Activated T-cell treated with anti-CD3 and anti-CD28 coated beads for 1 hour (primary cell): Measurements from ENCODE around the gene TAT.
"Not testable (repeated sequence)": the region's sequence is repeated elsewhere in the genome, so short reads cannot be mapped to it uniquely, and the experiment has no call there.

Source experiments
- DNase-seq: peaks from one replicate; pipeline ENCODE4 v3.0.0-alpha.2; 2020; ENCODE audit warnings: low read depth

Gene TAT

GRCh38 chr16:71584543-71585317 lies 7.8 kb upstream of the TAT start:
- DNase-seq, result no peak

GRCh38 chr16:71582553-71582848 lies 5.6 kb upstream of the TAT start:
- not testable (repeated sequence) for DNase-seq

GRCh38 chr16:71574702-71575101 lies 2.2 kb downstream of the TAT start:
- no peak for DNase-seq

DNA sequence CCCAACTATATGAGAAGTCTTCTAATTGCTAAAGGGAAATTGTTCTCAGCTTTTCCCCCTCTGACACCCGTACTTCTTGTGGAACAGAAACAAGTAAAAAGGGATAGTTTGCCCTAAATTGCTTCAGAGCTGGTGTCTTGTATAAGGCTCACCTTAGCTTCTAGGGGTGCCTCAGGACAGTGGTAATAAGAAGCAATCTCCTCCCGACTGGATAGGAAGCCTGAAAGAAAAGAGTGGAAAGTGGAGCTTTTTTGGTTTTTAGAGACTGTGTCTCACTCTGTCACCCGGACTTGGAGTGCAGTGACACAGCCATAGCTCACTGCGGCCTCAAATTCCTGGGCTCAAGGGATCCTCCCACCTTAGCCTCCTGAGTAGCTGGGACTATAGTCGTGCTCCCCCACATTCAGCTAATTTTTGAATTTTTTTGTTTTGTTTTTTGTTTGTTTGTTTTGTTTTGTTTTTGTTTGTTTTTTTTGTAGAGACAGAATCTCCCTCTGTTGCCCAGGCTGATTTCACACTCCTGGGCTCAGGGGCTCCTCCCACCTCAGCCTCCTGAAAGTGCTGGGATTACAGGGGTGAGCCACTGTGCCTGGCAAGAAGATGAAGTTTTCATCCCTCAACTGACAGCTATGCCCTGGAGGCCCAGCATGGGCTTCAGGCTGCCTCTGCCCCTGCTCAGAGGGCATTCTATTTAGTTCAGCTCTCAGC lies 3.4 kb downstream of the TAT start:
- DNase-seq, result no peak

DNA sequence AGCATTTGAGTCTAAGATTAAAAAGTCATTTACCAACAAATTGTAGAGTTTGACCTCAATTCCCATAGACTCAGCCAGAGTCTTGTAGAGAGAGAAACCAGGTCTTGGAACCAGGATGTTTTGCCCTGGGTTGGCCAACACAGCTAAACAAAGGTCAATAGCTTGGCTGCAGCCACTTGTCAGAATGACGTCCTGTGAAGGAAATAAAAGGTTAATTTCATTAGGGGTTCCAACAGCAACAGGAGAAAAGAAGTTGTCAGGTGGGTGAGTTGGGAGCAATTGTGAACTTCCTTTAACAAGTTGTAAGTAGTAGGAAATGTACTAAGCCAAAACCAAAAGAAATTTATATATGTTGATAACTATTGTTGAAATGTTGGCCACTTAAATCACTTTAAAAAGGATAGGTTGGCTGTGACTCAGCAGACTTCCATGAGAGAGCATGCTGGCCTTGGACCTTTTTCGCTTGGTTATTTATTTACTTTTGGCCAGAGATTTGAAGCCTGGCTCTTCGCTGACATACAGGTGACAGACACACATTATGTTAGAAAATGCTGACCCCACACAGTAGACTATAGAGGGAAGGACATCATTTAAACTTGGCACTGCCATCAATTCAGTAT lies 4.3 kb downstream of the TAT start:
- DNase-seq, result no peak

- no peak for DNase-seq
These were observed 6.7 kb downstream of the TAT start for GRCh38 chr16:71570144-71570543.

DNA sequence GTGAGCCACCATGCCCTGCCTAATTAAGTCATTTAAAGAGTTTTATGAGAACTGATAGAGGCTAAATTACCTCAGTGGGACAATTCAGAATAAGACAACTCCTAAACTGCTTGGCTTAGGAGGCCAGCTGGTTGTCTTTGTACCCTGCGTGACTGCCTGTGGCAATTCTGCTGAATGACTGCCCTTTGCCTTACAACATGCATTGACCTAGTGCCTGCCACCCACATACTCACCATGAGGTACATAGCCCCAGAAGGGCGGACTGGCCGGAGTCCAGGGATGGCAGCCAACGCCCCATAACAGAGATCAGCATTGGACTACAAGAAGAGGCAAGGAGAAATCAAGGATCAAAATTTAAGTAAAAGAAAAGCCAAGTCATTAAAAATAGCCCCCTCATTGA lies 7.3 kb downstream of the TAT start:
- DNase-seq, result no peak

GRCh38 chr16:71568551-71568950 lies 8.3 kb downstream of the TAT start:
- DNase-seq, result no peak

GRCh38 chr16:71567931-71568330 lies 9.0 kb downstream of the TAT start:
- DNase-seq, result no peak

DNA sequence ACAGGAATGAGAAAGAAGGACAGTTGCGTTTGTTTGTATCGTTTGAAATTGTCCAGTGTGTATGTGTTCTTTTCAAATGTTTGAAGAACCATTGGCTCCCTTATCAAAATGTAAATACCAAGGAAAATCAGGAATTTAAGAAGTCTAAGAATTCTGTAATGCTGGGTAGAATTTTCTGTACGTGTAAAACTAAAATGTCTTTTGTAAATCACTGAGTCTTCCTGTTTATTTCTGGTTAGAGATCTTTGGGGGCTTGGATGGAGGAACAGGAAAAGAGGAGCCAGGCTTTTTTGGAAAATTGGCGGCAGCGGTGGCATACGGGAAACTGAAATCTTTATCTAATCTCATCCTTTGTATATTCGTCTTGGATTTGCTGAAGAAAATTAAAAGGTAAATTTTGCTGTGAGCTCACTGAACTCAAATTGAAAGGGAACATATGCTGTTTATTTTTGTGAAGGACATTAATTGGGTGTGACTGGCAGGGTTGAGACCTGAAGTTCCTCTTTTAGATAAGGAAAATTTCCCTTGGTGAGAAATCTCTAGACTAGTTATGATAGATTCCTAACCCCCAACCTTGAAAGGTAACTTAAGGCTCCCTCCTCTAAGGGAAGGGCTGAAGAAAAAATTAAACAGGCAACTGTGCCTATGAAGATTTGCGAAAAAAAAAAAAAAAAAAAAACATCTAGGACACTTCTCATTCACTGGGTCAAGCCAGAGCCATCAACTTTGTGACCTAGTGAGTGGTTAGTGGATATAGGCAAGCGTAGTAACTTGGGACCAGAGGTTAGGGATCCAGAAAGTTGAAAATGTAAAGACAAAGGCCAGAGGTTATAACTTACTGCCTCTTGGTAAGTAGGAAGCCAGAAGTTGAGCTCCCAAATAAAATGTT lies 10.8 kb downstream of the TAT start:
- DNase-seq, result no peak

GRCh38 chr16:71564335-71564967 lies 12.4 kb downstream of the TAT start:
- DNase-seq, result peak; percentile 99

- no peak for DNase-seq
These were observed 14.3 kb downstream of the TAT start for GRCh38 chr16:71562552-71562951.

GRCh38 chr16:71561886-71562285 lies 15.0 kb downstream of the TAT start:
- DNase-seq, result not testable (repeated sequence)

GRCh38 chr16:71559855-71560254 lies 17.0 kb downstream of the TAT start:
- DNase-seq, result no peak

DNA sequence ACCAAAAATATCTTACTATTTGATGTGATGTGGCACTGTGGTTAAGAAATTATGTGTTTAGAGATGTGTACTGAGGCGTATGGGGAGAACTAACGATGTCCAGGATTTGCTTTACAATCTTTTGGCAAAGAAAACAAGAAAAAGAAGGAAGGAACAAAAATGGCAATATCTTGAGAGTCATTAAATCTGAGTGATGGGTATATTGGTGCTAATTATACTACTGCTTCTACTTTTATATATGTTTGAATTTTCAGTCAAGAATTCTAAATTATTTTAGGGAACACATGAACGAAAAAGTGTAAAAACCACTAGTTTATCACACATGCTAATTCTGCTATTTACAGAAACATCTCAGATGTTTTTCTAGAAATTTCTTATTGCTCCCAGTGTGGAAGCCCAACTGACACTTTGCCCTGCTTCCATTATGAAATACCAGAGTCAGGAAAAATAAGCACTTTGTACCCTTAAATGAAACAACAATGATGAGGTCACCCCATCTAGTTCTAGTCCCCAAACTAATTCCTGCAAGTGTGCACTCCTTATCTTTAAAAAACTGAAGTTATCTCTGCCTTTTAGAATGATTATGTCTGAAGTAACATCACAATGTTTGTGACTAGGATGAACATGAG lies 18.8 kb downstream of the TAT start:
- DNase-seq, result no peak

DNA sequence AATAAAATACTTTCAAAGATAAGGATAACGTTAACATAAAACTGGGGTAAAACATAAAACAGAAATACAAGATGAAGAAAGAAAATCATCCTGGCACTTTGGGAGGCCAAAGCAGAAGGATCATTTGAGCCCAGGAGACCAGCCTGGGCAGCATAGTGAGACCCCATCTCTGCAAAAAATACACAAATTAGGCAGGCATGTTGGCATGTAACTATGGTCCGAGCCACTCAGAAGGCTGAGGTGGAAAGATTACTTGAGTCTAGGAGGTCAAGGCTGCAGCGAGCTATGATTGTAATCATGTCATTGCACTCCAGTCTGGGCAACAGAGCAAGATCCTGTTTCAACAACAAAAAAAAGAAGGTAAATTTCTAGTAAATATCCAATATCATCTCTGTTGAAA lies 19.6 kb downstream of the TAT start:
- no peak for DNase-seq

DNA sequence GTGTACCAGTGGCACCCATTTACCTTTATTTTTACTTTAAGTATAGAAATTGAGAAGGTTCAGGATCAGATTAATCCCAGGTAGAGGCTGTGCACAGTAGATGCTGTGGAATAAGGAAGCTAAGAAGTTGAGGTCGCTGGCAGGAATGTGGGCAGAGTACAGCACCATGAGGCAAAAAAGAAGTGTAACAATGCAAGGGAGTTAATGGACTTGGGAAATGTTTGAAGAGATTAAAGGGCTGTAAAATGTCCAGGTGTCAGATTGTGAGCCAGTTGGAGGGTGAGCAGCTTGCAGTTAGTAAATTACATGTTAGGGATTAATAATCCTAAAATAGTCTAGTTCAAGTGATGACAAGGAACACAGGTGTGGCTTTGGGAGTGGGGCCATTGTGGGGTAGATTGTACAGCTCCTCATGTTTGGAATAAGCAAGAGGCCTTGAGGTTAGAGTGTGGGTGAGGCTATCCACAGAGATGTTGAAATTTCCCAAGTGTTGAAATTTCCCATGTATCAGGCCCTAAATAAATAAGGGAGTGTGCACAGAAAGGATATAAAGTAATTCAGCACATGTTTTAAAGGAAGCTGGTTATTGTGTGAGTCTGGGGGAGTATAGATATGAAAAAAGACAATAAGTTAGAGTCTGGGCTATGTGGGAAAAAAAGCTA lies 21.5 kb downstream of the TAT start:
- DNase-seq, result no peak

GRCh38 chr16:71552698-71553503 lies 24.0 kb downstream of the TAT start:
- no peak for DNase-seq

DNA sequence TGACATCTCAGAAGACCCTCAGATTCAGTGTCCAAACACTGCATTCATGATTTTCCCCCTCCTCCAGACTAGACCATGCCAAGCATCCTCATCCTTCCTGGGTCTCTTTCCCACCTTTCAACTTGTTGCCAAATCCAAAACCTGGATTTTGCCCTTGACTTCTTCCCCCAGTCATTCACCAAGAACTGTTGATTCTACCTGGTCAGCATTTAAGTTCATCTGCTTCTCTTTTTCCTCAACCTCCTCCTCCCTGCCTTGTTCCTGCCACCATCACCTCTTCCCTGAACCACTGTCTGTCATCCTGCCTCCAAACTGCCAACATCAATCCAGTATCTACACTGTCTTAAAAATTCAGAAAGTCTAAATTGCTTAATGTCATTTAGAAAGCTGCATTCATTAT lies 29.7 kb downstream of the TAT start:
- DNase-seq, result no peak

DNA sequence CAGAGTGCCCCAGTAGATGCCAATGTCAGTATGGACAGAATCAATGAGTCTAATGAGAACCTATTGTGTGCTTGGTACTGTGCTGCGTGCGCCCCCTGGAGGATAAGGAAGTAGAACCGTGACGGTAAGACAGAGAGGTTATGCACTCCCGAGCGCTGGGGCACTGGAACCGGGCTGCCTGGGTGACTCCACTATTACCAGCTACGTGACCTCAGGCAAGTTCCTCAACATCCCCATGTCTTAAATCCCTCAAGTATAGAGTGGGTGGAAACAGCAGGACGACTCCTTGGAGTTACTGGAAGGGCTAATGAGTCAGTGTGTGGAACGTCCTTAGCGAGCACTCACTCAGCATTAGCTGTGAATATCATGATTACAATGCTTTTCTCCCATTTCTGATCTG lies 34.5 kb downstream of the TAT start:
- peak; percentile 40 for DNase-seq
